ENCODE data around the gene DDX1.

DDX1 gene

DNA sequence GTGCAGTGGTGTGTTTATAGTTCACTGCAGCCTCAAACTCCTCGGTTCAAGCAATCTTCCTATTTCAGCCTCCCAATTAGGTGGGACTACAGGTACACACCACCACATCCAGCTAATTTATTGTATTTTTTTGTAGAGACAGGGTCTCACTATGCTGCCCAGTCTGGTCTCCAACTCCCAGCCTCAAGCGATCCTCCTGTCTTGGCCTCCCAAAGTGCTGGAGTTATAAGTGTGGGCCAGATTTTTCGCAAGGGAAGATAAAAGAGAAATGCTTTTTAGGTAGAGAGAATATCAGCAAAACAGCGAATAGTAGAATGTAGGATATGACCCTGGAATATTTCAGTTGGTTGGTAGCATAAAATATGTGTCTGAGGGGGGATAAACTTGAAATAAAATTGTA, 4.3 kb downstream of the DDX1 start:
- no peak for TF ChIP-seq CTCF (IDR thresholded peaks at IDR 0.05)
- Histone ChIP-seq H3K4me3 (no peak overlapping the region), H3K27ac (no peak overlapping the region)
- no peak for DNase-seq (ENCODE audit: low spot score)

DNA sequence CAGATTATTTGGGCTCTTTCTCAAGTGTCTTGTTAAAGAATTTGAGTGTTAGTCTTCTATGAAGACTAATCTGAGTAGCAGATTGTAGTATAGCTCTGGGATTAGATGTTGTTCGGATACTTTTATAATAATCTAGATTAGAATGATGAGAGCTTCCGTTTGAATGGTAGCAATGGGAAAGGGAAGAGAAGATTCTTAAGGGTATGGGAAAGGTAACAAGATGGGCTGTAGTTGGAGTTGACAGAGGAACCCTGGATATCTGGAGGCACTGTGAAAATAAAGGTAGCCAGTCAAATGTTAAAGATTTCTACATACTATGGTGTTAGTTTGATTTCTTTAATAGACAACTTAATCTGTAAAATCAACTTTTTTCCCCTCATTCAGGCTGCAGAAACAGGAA, 4.7 kb downstream of the DDX1 start:
- Histone ChIP-seq H3K4me3 (no peak overlapping the region), H3K27ac (no peak overlapping the region)
- no peak for DNase-seq (ENCODE audit: low spot score)
- TF ChIP-seq CTCF (IDR thresholded peaks at IDR 0.05), result no peak

GRCh38 chr2:15596968-15597367, 5.3 kb downstream of the DDX1 start:
- H3K4me3 ChIP-seq, result no peak overlapping the region
- H3K27ac ChIP-seq, result no peak overlapping the region
- TF ChIP-seq CTCF (IDR thresholded peaks at IDR 0.05), result no peak
- no peak for DNase-seq (ENCODE audit: low spot score)

DNA sequence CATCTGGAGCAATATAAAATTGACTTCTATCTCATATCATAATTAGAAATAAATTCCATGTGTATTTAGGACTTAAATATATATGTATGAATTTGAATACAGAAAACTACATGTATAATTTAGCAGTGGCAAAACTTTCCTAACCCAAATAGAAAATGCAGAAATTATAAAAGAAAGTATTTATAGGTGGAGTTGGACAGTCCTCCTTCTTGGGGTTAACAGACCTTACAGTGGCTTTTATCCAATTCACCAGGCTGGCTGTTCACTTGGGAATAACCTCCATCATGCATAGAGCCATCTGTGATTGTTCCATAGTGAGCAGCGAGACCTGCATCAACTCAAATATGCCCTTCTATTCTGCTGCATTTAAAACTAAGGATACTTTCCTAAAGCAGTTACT, 8.3 kb downstream of the DDX1 start:
- DNase-seq (ENCODE audit: low spot score), result no peak

GRCh38 chr2:15601681-15602080, 10.0 kb downstream of the DDX1 start:
- Histone ChIP-seq H3K4me3 (no peak overlapping the region), H3K27ac (no peak overlapping the region)
- DNase-seq (ENCODE audit: low spot score), result no peak
- TF ChIP-seq CTCF (IDR thresholded peaks at IDR 0.05), result no peak

More for the DNA sequence above, 8.3 kb downstream of the DDX1 start:
- H3K4me3 ChIP-seq, result no peak overlapping the region
- no peak overlapping the region for H3K27ac ChIP-seq
- TF ChIP-seq CTCF (IDR thresholded peaks at IDR 0.05), result no peak

DNA sequence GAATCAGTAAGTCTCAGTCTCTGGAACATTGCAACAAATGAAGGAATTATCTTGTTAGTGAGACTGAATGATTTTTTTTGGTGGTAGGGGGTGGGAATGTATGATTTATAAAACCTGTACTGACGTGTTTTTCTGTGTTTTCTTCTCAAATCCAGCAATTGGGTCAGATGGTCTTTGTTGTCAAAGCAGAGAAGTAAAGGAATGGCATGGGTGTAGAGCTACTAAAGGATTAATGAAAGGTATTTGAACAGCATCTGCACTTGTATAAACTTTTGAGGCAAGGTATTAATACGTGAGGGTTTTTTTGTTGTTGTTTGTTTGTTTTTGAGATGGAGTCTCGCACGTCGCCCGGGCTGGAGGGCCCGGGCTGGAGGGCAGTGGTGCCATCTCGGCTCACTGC, 10.7 kb downstream of the DDX1 start:
- no peak for TF ChIP-seq CTCF (IDR thresholded peaks at IDR 0.05)
- H3K4me3 ChIP-seq, result no peak overlapping the region
- DNase-seq (ENCODE audit: low spot score), result no peak
- H3K27ac ChIP-seq, result no peak overlapping the region

DNA sequence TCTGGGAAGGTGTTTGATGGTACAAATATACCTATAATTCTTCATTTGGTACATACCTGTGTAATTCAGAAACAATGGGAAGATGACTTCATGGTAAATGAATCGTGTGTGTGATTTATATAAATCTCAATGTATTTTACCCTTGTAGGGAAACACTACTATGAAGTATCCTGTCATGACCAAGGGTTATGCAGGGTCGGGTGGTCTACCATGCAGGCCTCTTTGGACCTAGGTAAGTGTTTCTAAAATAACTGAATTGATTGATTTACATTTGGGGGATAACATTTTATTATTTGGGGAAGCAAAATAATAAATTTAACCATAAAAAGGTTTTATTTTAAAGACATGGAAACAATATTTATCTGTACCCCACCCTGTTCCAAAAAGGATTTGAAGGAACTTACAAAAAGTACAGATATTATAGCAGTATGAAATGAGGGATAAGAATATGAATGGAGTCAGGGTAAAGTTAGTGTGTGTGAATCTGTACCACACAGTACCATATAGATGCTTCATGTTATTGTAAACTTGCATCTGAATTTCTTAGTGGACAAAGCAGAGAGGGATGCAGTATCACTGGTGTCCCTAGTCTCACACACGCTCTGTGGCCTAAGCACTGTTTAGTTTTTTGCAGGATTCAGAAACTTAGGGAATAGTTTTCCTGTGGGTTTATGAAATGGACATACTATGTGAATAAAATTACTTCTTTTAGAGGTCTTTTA, 11.5 kb downstream of the DDX1 start:
- H3K4me3 ChIP-seq, result no peak overlapping the region
- DNase-seq (ENCODE audit: low spot score), result no peak
- no peak overlapping the region for H3K27ac ChIP-seq
- TF ChIP-seq CTCF (IDR thresholded peaks at IDR 0.05), result no peak

All from coronary artery (tissue), 2 donors.